ENCODE data around the gene ZSWIM6. TPM values are rescaled to one million over a fixed set of nuclear protein-coding genes. Genes with fewer than 3 reads are reported as not detected.
A peak's percentile ranks its signal among the peaks of the same experiment; 100 is the strongest.

Gene ZSWIM6
- total and polyA plus RNA-seq, 4 donors: 5.9 to 21.6 (median 13.3) TPM

GRCh38 chr5:61289669-61290306 is 42.3 kb upstream of the ZSWIM6 start:
- H3K36me3 ChIP-seq (ENCODE audit: control insufficient read depth in 4 of 4, insufficient read depth in 4 of 4, low read length in 4 of 4): no peaks in the 10 kb centered on the region
- H3K9me3 ChIP-seq (ENCODE audit: control insufficient read depth in 4 of 4, insufficient read depth in 3 of 4, low read length in 3 of 4): no peaks in the 10 kb centered on the region
- H3K27me3 ChIP-seq (ENCODE audit: control insufficient read depth in 3 of 3, insufficient read depth in 3 of 3, low read length in 2 of 3): no peaks in the 10 kb centered on the region
- peak overlapping the region in 1 of 2 donors; percentile 62 for H3K27ac ChIP-seq (ENCODE audit: low read depth in 1 of 2, low read length in 1 of 2)
- 38 to 72% methylated on average over 7 of the region's 7 CpGs for whole genome bisulfite sequencing, 2 donors
- H3K9ac ChIP-seq (ENCODE audit: insufficient read depth in 1 of 2, low read length in 2 of 2): no peak overlapping the region
- DNase-seq (no peak), ATAC-seq (ENCODE audit: insufficient read depth, low FRiP score) (no peak)
- H3K4me3 ChIP-seq: no peak overlapping the region
- TF ChIP-seq, protein P1, sequence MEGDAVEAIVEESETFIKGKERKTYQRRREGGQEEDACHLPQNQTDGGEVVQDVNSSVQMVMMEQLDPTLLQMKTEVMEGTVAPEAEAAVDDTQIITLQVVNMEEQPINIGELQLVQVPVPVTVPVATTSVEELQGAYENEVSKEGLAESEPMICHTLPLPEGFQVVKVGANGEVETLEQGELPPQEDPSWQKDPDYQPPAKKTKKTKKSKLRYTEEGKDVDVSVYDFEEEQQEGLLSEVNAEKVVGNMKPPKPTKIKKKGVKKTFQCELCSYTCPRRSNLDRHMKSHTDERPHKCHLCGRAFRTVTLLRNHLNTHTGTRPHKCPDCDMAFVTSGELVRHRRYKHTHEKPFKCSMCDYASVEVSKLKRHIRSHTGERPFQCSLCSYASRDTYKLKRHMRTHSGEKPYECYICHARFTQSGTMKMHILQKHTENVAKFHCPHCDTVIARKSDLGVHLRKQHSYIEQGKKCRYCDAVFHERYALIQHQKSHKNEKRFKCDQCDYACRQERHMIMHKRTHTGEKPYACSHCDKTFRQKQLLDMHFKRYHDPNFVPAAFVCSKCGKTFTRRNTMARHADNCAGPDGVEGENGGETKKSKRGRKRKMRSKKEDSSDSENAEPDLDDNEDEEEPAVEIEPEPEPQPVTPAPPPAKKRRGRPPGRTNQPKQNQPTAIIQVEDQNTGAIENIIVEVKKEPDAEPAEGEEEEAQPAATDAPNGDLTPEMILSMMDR (IDR thresholded peaks at IDR 0.05; ENCODE audit: control extremely low read depth, extremely low read depth): no peak
- H3K4me1 ChIP-seq (ENCODE audit: control insufficient read depth in 5 of 5, insufficient read depth in 5 of 5, low read length in 5 of 5): peaks cover 0 to 9% (median 6%) of the 10 kb centered on the region in 5 donors

- Histone ChIP-seq H3K9me3 (ENCODE audit: control insufficient read depth in 4 of 4, insufficient read depth in 3 of 4, low read length in 3 of 4) (no peaks in the 10 kb centered on the region), H3K4me1 (ENCODE audit: control insufficient read depth in 5 of 5, insufficient read depth in 5 of 5, low read length in 5 of 5) (peaks cover 0 to 9% (median 6%) of the 10 kb centered on the region in 5 donors), H3K27me3 (ENCODE audit: control insufficient read depth in 3 of 3, insufficient read depth in 3 of 3, low read length in 2 of 3) (no peaks in the 10 kb centered on the region), H3K36me3 (ENCODE audit: control insufficient read depth in 4 of 4, insufficient read depth in 4 of 4, low read length in 4 of 4) (no peaks in the 10 kb centered on the region), H3K4me3 (no peak overlapping the region), H3K27ac (ENCODE audit: low read depth in 1 of 2, low read length in 1 of 2) (no peak overlapping the region), H3K9ac (ENCODE audit: insufficient read depth in 1 of 2, low read length in 2 of 2) (no peak overlapping the region)
- no peak for ATAC-seq (ENCODE audit: insufficient read depth, low FRiP score)
- TF ChIP-seq, protein P1 (IDR thresholded peaks at IDR 0.05; ENCODE audit: control extremely low read depth, extremely low read depth): no peak
- WGBS, 2 donors: 49 to 58% methylated on average over 4 of the region's 4 CpGs
- peak; percentile 50 to 91 (median 89) for DNase-seq
Observed at GRCh38 chr5:61290791-61291210, 41.3 kb upstream of the ZSWIM6 start.

DNA sequence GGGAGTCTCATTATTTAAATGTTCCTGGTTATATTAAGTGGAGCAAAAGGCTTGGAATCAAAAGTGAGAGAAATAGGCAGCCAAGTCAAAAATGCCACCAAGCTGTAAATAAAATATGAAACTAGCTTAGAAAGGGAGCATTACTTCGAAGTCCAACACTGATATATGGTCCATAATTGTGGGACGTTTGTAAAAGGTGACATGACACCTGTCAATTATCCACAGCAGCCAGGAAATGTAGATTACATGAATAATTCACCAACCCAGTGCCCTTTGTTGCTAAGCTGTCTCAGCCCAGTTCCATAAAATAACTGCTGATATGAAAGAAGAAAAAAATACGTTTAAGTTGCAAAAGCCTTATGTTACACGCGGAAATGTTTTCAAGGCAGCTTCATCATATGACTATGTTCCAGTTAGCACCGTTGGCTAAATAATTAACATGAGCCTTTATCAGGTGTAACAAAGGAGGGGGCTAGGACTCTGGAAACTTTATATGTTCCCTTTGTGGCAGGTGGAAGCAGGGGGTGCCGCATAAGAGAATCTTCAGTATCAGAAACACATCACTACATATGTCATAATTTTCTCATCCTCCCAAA is 39.9 kb upstream of the ZSWIM6 start:
- H3K4me3 ChIP-seq: no peak overlapping the region
- WGBS, 2 donors: 84 to 87% methylated on average over 7 of the region's 7 CpGs
- H3K4me1 ChIP-seq (ENCODE audit: control insufficient read depth in 5 of 5, insufficient read depth in 5 of 5, low read length in 5 of 5): peaks cover 0 to 12% (median 6%) of the 10 kb centered on the region in 5 donors
- TF ChIP-seq, protein P1 (IDR thresholded peaks at IDR 0.05; ENCODE audit: control extremely low read depth, extremely low read depth): no peak
- no peaks in the 10 kb centered on the region for H3K36me3 ChIP-seq (ENCODE audit: control insufficient read depth in 4 of 4, insufficient read depth in 4 of 4, low read length in 4 of 4)
- H3K27ac ChIP-seq (ENCODE audit: low read depth in 1 of 2, low read length in 1 of 2): no peak overlapping the region
- no peak overlapping the region for H3K9ac ChIP-seq (ENCODE audit: insufficient read depth in 1 of 2, low read length in 2 of 2)
- ATAC-seq (ENCODE audit: insufficient read depth, low FRiP score) (no peak), DNase-seq (no peak)
- no peaks in the 10 kb centered on the region for H3K9me3 ChIP-seq (ENCODE audit: control insufficient read depth in 4 of 4, insufficient read depth in 3 of 4, low read length in 3 of 4)
- H3K27me3 ChIP-seq (ENCODE audit: control insufficient read depth in 3 of 3, insufficient read depth in 3 of 3, low read length in 2 of 3): no peaks in the 10 kb centered on the region

All from lung (tissue), 12 donors.